MCF 10A (cell line): ENCODE data around the gene CETN1. TPM values are rescaled to one million over a fixed set of nuclear protein-coding genes. Genes with fewer than 3 reads are reported as not detected.

Experiments used
- BruUV-seq: library from RNA; stranded (reverse); fragments of 400-500 nt; replicated peaks from 2 replicates; lab custom pipeline; 2021; lab: Mats Ljungman, UMichigan
- CTCF ChIA-PET: fragments of 300-600 bp; sonication (Branson Sonifier 250); formaldehyde crosslinking; extraction: SDS; loops from one replicate; lab custom pipeline; 2021; ENCODE audit warnings: antibody characterized with exemption, inconsistent platforms; lab: Yijun Ruan, JAX
- POLR2A ChIA-PET: fragments of 300-600, 350-650 bp; sonication (Branson Sonifier 250); formaldehyde crosslinking; extraction: SDS; loops from one replicate; lab custom pipeline; 2020; ENCODE audit warnings: antibody characterized with exemption, inconsistent platforms; lab: Yijun Ruan, JAX
- DNase-seq: peaks from one replicate; pipeline ENCODE4 v3.0.0-alpha.2; 2018; ENCODE audit not compliant: unreplicated experiment
- H3K27ac Mint-ChIP-seq: one replicate; pipeline ENCODE4 v1.8.0; 2022; ENCODE audit warnings: mild to moderate bottlenecking, low read depth, mixed read lengths; ENCODE audit not compliant: unreplicated experiment
- H3K27me3 Mint-ChIP-seq: one replicate; pipeline ENCODE4 v1.8.0; 2022; ENCODE audit warnings: mixed read lengths; ENCODE audit not compliant: insufficient read depth, unreplicated experiment
- H3K36me3 Mint-ChIP-seq: one replicate; pipeline ENCODE4 v1.8.0; 2022; ENCODE audit warnings: mild to moderate bottlenecking, moderate library complexity, mixed read lengths; ENCODE audit not compliant: insufficient read depth, unreplicated experiment
- H3K4me1 Mint-ChIP-seq: one replicate; pipeline ENCODE4 v1.8.0; 2022; ENCODE audit warnings: mixed read lengths; ENCODE audit not compliant: insufficient read depth, unreplicated experiment
- H3K4me3 Mint-ChIP-seq: one replicate; pipeline ENCODE4 v1.8.0; 2022; ENCODE audit warnings: mild to moderate bottlenecking, moderate library complexity, mixed read lengths; ENCODE audit not compliant: unreplicated experiment
- H3K9me3 Mint-ChIP-seq: one replicate; pipeline ENCODE4 v1.8.0; 2022; ENCODE audit warnings: mixed read lengths; ENCODE audit not compliant: unreplicated experiment
- CTCF ChIP-seq: fragments of 200-600 bp; IDR thresholded peaks from one replicate; pipeline ENCODE4 v1.8.0; 2022; ENCODE audit warnings: antibody characterized with exemption, mild to moderate bottlenecking; ENCODE audit not compliant: unreplicated experiment
- intact Hi-C: fragments of 100-400 bp; cut with micrococcal nuclease; formaldehyde crosslinking; loops from 2 replicates; pipeline ENCODE4 v1.14.1; 2022
- total RNA-seq: library from RNA; stranded (reverse); gene quantifications from 2 replicates; pipeline ENCODE4 v1.2.3, GENCODE V29; 2022

Gene CETN1
- total RNA-seq, 1 experiment from 2014 or later, result not detected

GRCh38 chr18:577643-578375, 2.4 kb upstream of the CETN1 start:
- no peak for DNase-seq
- ChIA-PET CTCF (no interaction called here), POLR2A (interaction anchor here (0.6 kb wide), 2 partner anchors 18 to 20 kb away, joined by 3 to 4 read pairs; no protein-coding TSS in a partner anchor)
- Mint-ChIP-seq H3K4me1 (no peaks in the 10 kb centered on the region), H3K9me3 (no peaks in the 10 kb centered on the region), H3K27ac (no peak overlapping the region), H3K36me3 (no peaks in the 10 kb centered on the region), H3K27me3 (no peaks in the 10 kb centered on the region), H3K4me3 (no peak overlapping the region)
- BruUV-seq, result no TSS peak
- no peak for TF ChIP-seq CTCF
- intact Hi-C loops, result no loop called here

- Mint-ChIP-seq H3K27me3 (no peaks in the 10 kb centered on the region), H3K36me3 (no peaks in the 10 kb centered on the region), H3K4me1 (no peaks in the 10 kb centered on the region), H3K9me3 (no peaks in the 10 kb centered on the region), H3K4me3 (no peak overlapping the region), H3K27ac (no peak overlapping the region)
- no peak for TF ChIP-seq CTCF
- ChIA-PET POLR2A (interaction anchor here (0.7 kb wide), 1 partner anchor 200 kb away, joined by 3 read pairs; no protein-coding TSS in a partner anchor), CTCF (interaction anchor here (0.6 to 0.7 kb wide), 3 partner anchors 76 to 522 kb away, joined by 3 to 5 read pairs (median 3); no protein-coding TSS in a partner anchor)
- DNase-seq, result no peak
- intact Hi-C loops, result no loop called here
- BruUV-seq, result no TSS peak
These were observed 942 bp upstream of the CETN1 start for GRCh38 chr18:579238-579637.

- no peak for DNase-seq
- intact Hi-C loops, result no loop called here
- Mint-ChIP-seq H3K36me3 (no peaks in the 10 kb centered on the region), H3K9me3 (no peaks in the 10 kb centered on the region), H3K4me3 (no peak overlapping the region), H3K4me1 (no peaks in the 10 kb centered on the region), H3K27me3 (no peaks in the 10 kb centered on the region), H3K27ac (no peak overlapping the region)
- BruUV-seq, result no TSS peak
- POLR2A ChIA-PET, result no interaction called here
- CTCF ChIA-PET, result interaction anchor here (0.6 kb wide), 2 partner anchors 77 to 239 kb away, joined by 3 to 4 read pairs; no protein-coding TSS in a partner anchor
- TF ChIP-seq CTCF, result no peak
These were observed 916 bp downstream of the CETN1 start for GRCh38 chr18:581096-581495.

GRCh38 chr18:582465-582864, 2.3 kb downstream of the CETN1 start:
- Mint-ChIP-seq H3K36me3 (no peaks in the 10 kb centered on the region), H3K27ac (no peak overlapping the region), H3K4me3 (no peak overlapping the region), H3K27me3 (no peaks in the 10 kb centered on the region), H3K4me1 (no peaks in the 10 kb centered on the region), H3K9me3 (no peaks in the 10 kb centered on the region)
- no peak for DNase-seq
- CTCF ChIA-PET, result no interaction called here
- TF ChIP-seq CTCF, result no peak
- POLR2A ChIA-PET, result no interaction called here
- intact Hi-C loops, result no loop called here
- no TSS peak for BruUV-seq
